ENCODE data around the gene TRIM10. TPM values are rescaled to one million over a fixed set of nuclear protein-coding genes. Genes with fewer than 3 reads are reported as not detected.

The TRIM10 gene
- total RNA-seq, 2 donors from 2014 or later, result 0.16 TPM; not detected in 1

- Mint-ChIP-seq H3K27ac (no peak overlapping the region), H3K9me3 (no peaks in the 10 kb centered on the region), H3K4me1 (peaks cover 10% of the 10 kb centered on the region), H3K36me3 (ENCODE audit: low read depth) (no peaks in the 10 kb centered on the region), H3K4me3 (no peak overlapping the region), H3K27me3 (peaks cover 15% of the 10 kb centered on the region)
- ATAC-seq (replicated peaks), result no peak
These were observed 3.1 kb upstream of the TRIM10 start for GRCh38 chr6:30163918-30164654.

GRCh38 chr6:30163090-30163917 lies 2.3 kb upstream of the TRIM10 start, which contains the start of gene TRIM15:
Gene TRIM15 (plus strand): TSS chr6:30163546. CDS start chr6:30163685, 139 bp downstream.
- Mint-ChIP-seq H3K9me3 (no peaks in the 10 kb centered on the region), H3K4me3 (peak within 1 kb of the TSS; percentile 42), H3K27ac (peak within 1 kb of the TSS; percentile 58), H3K36me3 (ENCODE audit: low read depth) (no peaks in the 10 kb centered on the region), H3K4me1 (peaks cover 15% of the 10 kb centered on the region), H3K27me3 (peaks cover 12% of the 10 kb centered on the region)
- ATAC-seq (replicated peaks), result peak; percentile 73

- H3K9me3 Mint-ChIP-seq, result no peaks in the 10 kb centered on the region
- H3K4me3 Mint-ChIP-seq, result peak overlapping the region; percentile 42
- ATAC-seq (replicated peaks), result peak; percentile 5
- H3K4me1 Mint-ChIP-seq, result peaks cover 16% of the 10 kb centered on the region
- H3K36me3 Mint-ChIP-seq (ENCODE audit: low read depth), result no peaks in the 10 kb centered on the region
- H3K27me3 Mint-ChIP-seq, result peaks cover 11% of the 10 kb centered on the region
- peak overlapping the region; percentile 58 for H3K27ac Mint-ChIP-seq
These were observed 1.5 kb upstream of the TRIM10 start for GRCh38 chr6:30162265-30163089.

- Mint-ChIP-seq H3K36me3 (ENCODE audit: low read depth) (no peaks in the 10 kb centered on the region), H3K27ac (no peak overlapping the region), H3K27me3 (peaks cover 21% of the 10 kb centered on the region), H3K4me1 (peaks cover 16% of the 10 kb centered on the region), H3K9me3 (no peaks in the 10 kb centered on the region), H3K4me3 (no peak overlapping the region)
- no peak for ATAC-seq (replicated peaks)
These were observed 815 bp downstream of the TRIM10 start for GRCh38 chr6:30160008-30160784.

GRCh38 chr6:30158475-30159040 lies 2.5 kb downstream of the TRIM10 start:
- Mint-ChIP-seq H3K27me3 (peaks cover 29% of the 10 kb centered on the region), H3K36me3 (ENCODE audit: low read depth) (no peaks in the 10 kb centered on the region), H3K9me3 (no peaks in the 10 kb centered on the region), H3K4me1 (peaks cover 16% of the 10 kb centered on the region), H3K4me3 (no peak overlapping the region), H3K27ac (no peak overlapping the region)
- peak; percentile 88 for ATAC-seq (replicated peaks)

- no peak for ATAC-seq (replicated peaks)
- H3K9me3 Mint-ChIP-seq, result no peaks in the 10 kb centered on the region
- H3K27ac Mint-ChIP-seq, result no peak overlapping the region
- peaks cover 16% of the 10 kb centered on the region for H3K4me1 Mint-ChIP-seq
- no peak overlapping the region for H3K4me3 Mint-ChIP-seq
- no peaks in the 10 kb centered on the region for H3K36me3 Mint-ChIP-seq (ENCODE audit: low read depth)
- H3K27me3 Mint-ChIP-seq, result peaks cover 34% of the 10 kb centered on the region
These were observed 3.0 kb downstream of the TRIM10 start for GRCh38 chr6:30157999-30158398.

- H3K27me3 Mint-ChIP-seq, result peaks cover 36% of the 10 kb centered on the region
These were observed 3.4 kb downstream of the TRIM10 start for GRCh38 chr6:30157581-30157980.

GRCh38 chr6:30156774-30157173 lies 4.2 kb downstream of the TRIM10 start:
- no peaks in the 10 kb centered on the region for H3K9me3 Mint-ChIP-seq
- H3K27ac Mint-ChIP-seq, result no peak overlapping the region
- H3K4me3 Mint-ChIP-seq, result no peak overlapping the region
- peaks cover 36% of the 10 kb centered on the region for H3K27me3 Mint-ChIP-seq
- peaks cover 10% of the 10 kb centered on the region for H3K4me1 Mint-ChIP-seq
- no peaks in the 10 kb centered on the region for H3K36me3 Mint-ChIP-seq (ENCODE audit: low read depth)
- no peak for ATAC-seq (replicated peaks)

More at GRCh38 chr6:30157581-30157980, 3.4 kb downstream of the TRIM10 start:
- Mint-ChIP-seq H3K4me3 (no peak overlapping the region), H3K36me3 (ENCODE audit: low read depth) (no peaks in the 10 kb centered on the region), H3K4me1 (peaks cover 16% of the 10 kb centered on the region), H3K27ac (no peak overlapping the region), H3K9me3 (no peaks in the 10 kb centered on the region)
- no peak for ATAC-seq (replicated peaks)

GRCh38 chr6:30156262-30156599 lies 4.8 kb downstream of the TRIM10 start:
- Mint-ChIP-seq H3K36me3 (ENCODE audit: low read depth) (no peaks in the 10 kb centered on the region), H3K27ac (no peak overlapping the region), H3K4me1 (peaks cover 10% of the 10 kb centered on the region), H3K4me3 (no peak overlapping the region), H3K27me3 (peaks cover 36% of the 10 kb centered on the region), H3K9me3 (no peaks in the 10 kb centered on the region)
- no peak for ATAC-seq (replicated peaks)

- H3K4me1 Mint-ChIP-seq, result peaks cover 10% of the 10 kb centered on the region
- peaks cover 36% of the 10 kb centered on the region for H3K27me3 Mint-ChIP-seq
- no peak overlapping the region for H3K27ac Mint-ChIP-seq
- H3K9me3 Mint-ChIP-seq, result no peaks in the 10 kb centered on the region
- H3K36me3 Mint-ChIP-seq (ENCODE audit: low read depth), result no peaks in the 10 kb centered on the region
- no peak for ATAC-seq (replicated peaks)
- H3K4me3 Mint-ChIP-seq, result no peak overlapping the region
These were observed 5.3 kb downstream of the TRIM10 start for GRCh38 chr6:30155520-30156261.

- Mint-ChIP-seq H3K4me3 (no peak overlapping the region), H3K9me3 (no peaks in the 10 kb centered on the region), H3K27ac (no peak overlapping the region), H3K27me3 (peaks cover 40% of the 10 kb centered on the region), H3K4me1 (peaks cover 10% of the 10 kb centered on the region), H3K36me3 (ENCODE audit: low read depth) (no peaks in the 10 kb centered on the region)
- ATAC-seq (replicated peaks), result no peak
These were observed 6.1 kb downstream of the TRIM10 start for GRCh38 chr6:30154709-30155519.

- Mint-ChIP-seq H3K4me1 (peaks cover 10% of the 10 kb centered on the region), H3K27me3 (peaks cover 38% of the 10 kb centered on the region), H3K9me3 (no peaks in the 10 kb centered on the region), H3K36me3 (ENCODE audit: low read depth) (no peaks in the 10 kb centered on the region), H3K4me3 (no peak overlapping the region), H3K27ac (no peak overlapping the region)
- no peak for ATAC-seq (replicated peaks)
These were observed 7.0 kb downstream of the TRIM10 start for GRCh38 chr6:30154061-30154460.

All from activated T-helper 17 cell treated with anti-CD3 and anti-CD28 coated beads, Interleukin-2, amount 50 U/mL, for 72 hours (primary cell).